Neuronal stem cell (in vitro differentiated cells): ENCODE measurements around the gene INO80E. TPM values are rescaled to one million over a fixed set of nuclear protein-coding genes. Genes with fewer than 3 reads are reported as not detected.

ENCODE experiments used
- DNase-seq: peaks from one replicate; pipeline ENCODE4 v3.0.0-alpha.2; 2013; ENCODE audit warnings: low spot score
- H2AFZ ChIP-seq: one replicate; pipeline ENCODE4 v1.6.1; 2013; ENCODE audit warnings: mild to moderate bottlenecking, low read length, inconsistent platforms
- H2AK5ac ChIP-seq: 2 replicates; pipeline ENCODE4 v1.6.1; 2013; ENCODE audit warnings: low read depth, mild to moderate bottlenecking, inconsistent platforms, low read length, moderate library complexity, mixed read lengths
- H2BK120ac ChIP-seq: 2 replicates; pipeline ENCODE4 v1.6.1; 2013; ENCODE audit warnings: low read depth, mild to moderate bottlenecking, inconsistent platforms, low read length, moderate library complexity, mixed read lengths
- H2BK12ac ChIP-seq: one replicate; pipeline ENCODE4 v1.6.1; 2013; ENCODE audit warnings: low read length, inconsistent platforms
- H2BK15ac ChIP-seq: 2 replicates; pipeline ENCODE4 v1.6.1; 2013; ENCODE audit warnings: mild to moderate bottlenecking, low read length, inconsistent platforms, mixed read lengths
- H2BK5ac ChIP-seq: one replicate; pipeline ENCODE4 v1.6.1; 2013; ENCODE audit warnings: inconsistent platforms, mild to moderate bottlenecking, low read length, moderate library complexity
- H3K14ac ChIP-seq: one replicate; pipeline ENCODE4 v1.6.1; 2013; ENCODE audit warnings: low read length, inconsistent platforms
- H3K18ac ChIP-seq: 2 replicates; pipeline ENCODE4 v1.6.1; 2013; ENCODE audit warnings: low read length, inconsistent platforms
- H3K23ac ChIP-seq: 2 replicates; pipeline ENCODE4 v1.6.1; 2013; ENCODE audit warnings: low read depth, mild to moderate bottlenecking, mixed read lengths, low read length, inconsistent platforms; ENCODE audit not compliant: poor library complexity
- H3K27ac ChIP-seq: replicated peaks from 3 replicates; pipeline ENCODE4 v1.5.1; 2013; ENCODE audit warnings: low read length, inconsistent platforms
- H3K27me3 ChIP-seq, 3 experiments: 2 replicates each; pipeline ENCODE4 v1.6.1; 2013; ENCODE audit warnings: low read length in 3 of 3, mild to moderate bottlenecking in 2 of 3, inconsistent platforms in 1 of 3, low read depth in 1 of 3, mixed read lengths in 1 of 3, moderate library complexity in 1 of 3; ENCODE audit not compliant: control insufficient read depth in 3 of 3, insufficient read depth in 3 of 3
- H3K36me3 ChIP-seq, 2 donors: replicated peaks in 1 of 2; 2 replicates each; pipeline ENCODE4 v1.6.1; 2013; ENCODE audit warnings: low read length in 2 of 2; ENCODE audit not compliant: control insufficient read depth in 2 of 2, insufficient read depth in 2 of 2
- H3K4ac ChIP-seq: 2 replicates; pipeline ENCODE4 v1.6.1; 2013; ENCODE audit warnings: inconsistent platforms, mild to moderate bottlenecking, low read length, moderate library complexity
- H3K4me1 ChIP-seq, 2 donors: 1 replicate in 1 of 2; 2 replicates in 1 of 2; pipeline ENCODE4 v1.6.1; 2013; ENCODE audit warnings: low read length in 2 of 2, low read depth in 1 of 2; ENCODE audit not compliant: control insufficient read depth in 2 of 2, insufficient read depth in 1 of 2
- H3K4me2 ChIP-seq: one replicate; pipeline ENCODE4 v1.6.1; 2013; ENCODE audit warnings: mild to moderate bottlenecking, low read length, inconsistent platforms; ENCODE audit not compliant: insufficient read depth, poor library complexity, severe bottlenecking
- H3K4me3 ChIP-seq, 2 donors: 2 replicates each; pipeline ENCODE4 v1.5.1; 2013; ENCODE audit warnings: low read length in 2 of 2, mild to moderate bottlenecking in 2 of 2, inconsistent platforms in 1 of 2, moderate library complexity in 1 of 2
- H3K79me1 ChIP-seq: one replicate; pipeline ENCODE4 v1.6.1; 2013; ENCODE audit warnings: low read depth, mild to moderate bottlenecking, inconsistent platforms, low read length, moderate library complexity
- H3K9ac ChIP-seq: one replicate; pipeline ENCODE4 v1.6.1; 2013; ENCODE audit warnings: mild to moderate bottlenecking, low read depth, low read length, inconsistent platforms; ENCODE audit not compliant: poor library complexity
- H3K9me3 ChIP-seq, 2 donors: replicated peaks in 1 of 2; 2 replicates each; pipeline versions ENCODE3 to v1.6.1; 2013; ENCODE audit warnings: low read length in 2 of 2, mild to moderate bottlenecking in 2 of 2, inconsistent platforms in 1 of 2, low read depth in 1 of 2, mixed read lengths in 1 of 2, moderate library complexity in 1 of 2; ENCODE audit not compliant: control insufficient read depth in 2 of 2, insufficient read depth in 1 of 2
- H4K8ac ChIP-seq: one replicate; pipeline ENCODE4 v1.6.1; 2013; ENCODE audit warnings: low read depth, mild to moderate bottlenecking, inconsistent platforms, low read length, moderate library complexity
- H4K91ac ChIP-seq: one replicate; pipeline ENCODE4 v1.6.1; 2013; ENCODE audit warnings: low read length, low read depth, mild to moderate bottlenecking, inconsistent platforms; ENCODE audit not compliant: poor library complexity
- WGBS, 2 donors: extraction: QIAGEN DNeasy Blood & Tissue Kit; methylation state at CpG; one replicate each; pipeline ENCODE4 v1.1.7; 2013; ENCODE audit warnings: missing lambda C conversion rate in 2 of 2, mixed read lengths in 1 of 2; ENCODE audit not compliant: insufficient read length in 2 of 2, insufficient replicate concordance in 1 of 2; ENCODE audit errors: extremely low coverage in 2 of 2; 5-methylcytosine and 5-hydroxymethylcytosine counted together
- polyA plus RNA-seq, 2 experiments: library from polyadenylated mRNA; stranded (reverse); fragments of 200-250 nt; gene quantifications; one replicate each; pipeline ENCODE4 v1.2.3, GENCODE V29; 2013

INO80E gene, protein sequence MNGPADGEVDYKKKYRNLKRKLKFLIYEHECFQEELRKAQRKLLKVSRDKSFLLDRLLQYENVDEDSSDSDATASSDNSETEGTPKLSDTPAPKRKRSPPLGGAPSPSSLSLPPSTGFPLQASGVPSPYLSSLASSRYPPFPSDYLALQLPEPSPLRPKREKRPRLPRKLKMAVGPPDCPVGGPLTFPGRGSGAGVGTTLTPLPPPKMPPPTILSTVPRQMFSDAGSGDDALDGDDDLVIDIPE
- polyA plus RNA-seq (2013, experiment 1 of 2): 48.2 TPM
- 47.3 TPM for polyA plus RNA-seq (2013, experiment 2 of 2)

DNA sequence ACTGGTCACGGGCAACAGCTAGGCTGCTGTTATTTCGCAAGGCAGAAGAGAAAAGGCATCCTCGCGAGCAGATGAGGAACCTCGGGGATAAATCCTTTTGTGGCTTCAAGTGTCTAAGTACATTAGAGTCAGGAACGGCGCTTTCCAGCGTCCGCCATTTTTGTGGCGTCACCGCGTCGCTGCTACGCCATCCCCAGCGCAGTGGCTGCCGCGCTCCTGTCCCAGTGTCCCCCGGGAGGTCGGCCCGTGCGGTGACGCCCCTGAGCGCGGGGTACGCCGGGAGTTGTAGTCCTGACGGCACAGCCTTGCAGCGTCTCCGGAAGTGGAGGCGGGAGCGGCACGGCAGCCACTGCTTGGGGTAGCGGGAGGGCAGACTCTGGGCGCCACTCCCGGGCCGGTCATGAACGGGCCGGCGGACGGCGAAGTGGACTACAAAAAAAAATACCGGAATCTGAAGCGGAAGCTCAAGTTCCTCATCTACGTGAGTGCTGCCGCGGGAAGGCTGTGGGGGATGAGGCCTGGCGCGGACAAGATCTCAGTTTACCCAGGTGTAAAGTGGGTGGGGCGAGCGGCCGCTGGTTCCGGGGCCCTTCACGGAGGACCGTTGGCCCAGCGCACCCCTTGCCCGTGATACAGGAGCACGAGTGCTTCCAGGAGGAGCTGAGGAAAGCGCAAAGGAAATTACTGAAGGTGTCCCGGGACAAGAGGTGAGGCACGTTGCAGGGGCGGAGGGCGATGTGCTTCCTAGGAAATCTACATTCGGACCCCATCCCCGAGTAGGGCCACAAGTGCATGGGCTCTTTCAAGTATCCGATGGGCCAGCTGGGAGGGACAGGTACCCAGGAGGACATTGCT is at the start of gene INO80E:
Gene INO80E, plus strand, starts transcription at position 331 of the 855 bp plus-strand sequence. Its CDS starts 70 bp downstream, at position 401.
- peak within 1 kb of the TSS; percentile 21 for H2BK120ac ChIP-seq
- H2AK5ac ChIP-seq: peak within 1 kb of the TSS; percentile 59
- peaks cover 5% of the 10 kb centered on the region for H3K79me1 ChIP-seq
- peak within 1 kb of the TSS; percentile 42 for H3K14ac ChIP-seq
- H2BK5ac ChIP-seq: peak within 1 kb of the TSS; percentile 45
- peak within 1 kb of the TSS; percentile 94 for H3K9ac ChIP-seq
- no peaks in the 10 kb centered on the region for H3K27me3 ChIP-seq
- H3K23ac ChIP-seq: peak within 1 kb of the TSS; percentile 90
- peak within 1 kb of the TSS; percentile 78 to 89 for H3K4me3 ChIP-seq
- no peak within 1 kb of the TSS for H2BK15ac ChIP-seq
- peak within 1 kb of the TSS; percentile 54 for H3K27ac ChIP-seq
- H2BK12ac ChIP-seq: no peak within 1 kb of the TSS
- H3K9me3 ChIP-seq: no peaks in the 10 kb centered on the region
- H3K36me3 ChIP-seq: peaks cover 16 to 69% of the 10 kb centered on the region in 2 donors
- peak within 1 kb of the TSS; percentile 94 for H3K18ac ChIP-seq
- peak within 1 kb of the TSS; percentile 20 for H4K8ac ChIP-seq
- no CpG with 5 or more reads among the region's 65 CpGs for WGBS, 2 donors
- peak within 1 kb of the TSS; percentile 89 for H3K4me2 ChIP-seq
- no peak within 1 kb of the TSS for H4K91ac ChIP-seq
- no peak within 1 kb of the TSS for H3K4ac ChIP-seq
- peaks cover 8 to 10% of the 10 kb centered on the region in 2 donors for H3K4me1 ChIP-seq
- peak within 1 kb of the TSS; percentile 94 for H2AFZ ChIP-seq
- DNase-seq: peak; percentile 95

DNA sequence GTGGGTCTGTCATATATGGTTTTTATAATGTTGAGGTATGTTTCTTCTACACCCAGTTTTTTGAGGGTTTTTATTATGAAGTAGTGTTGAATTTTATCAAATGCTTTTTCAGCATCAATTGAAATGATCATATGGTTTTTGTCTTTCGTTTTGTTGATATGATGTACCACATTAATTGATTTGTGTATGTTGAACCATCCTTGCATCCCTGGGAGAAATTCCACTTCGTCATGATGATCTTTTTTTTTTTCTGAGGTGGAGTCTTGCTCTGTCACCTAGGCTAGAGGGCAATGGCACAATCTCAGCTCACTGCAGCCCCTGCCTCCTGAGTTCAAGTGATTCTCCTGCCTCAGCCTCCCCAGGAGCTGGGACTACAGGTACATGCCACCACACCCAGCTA is 48.1 kb upstream of the INO80E start:
- Histone ChIP-seq H2BK5ac (no peak overlapping the region), H3K18ac (no peak overlapping the region), H4K8ac (no peak overlapping the region), H3K4me3 (no peak overlapping the region), H3K9ac (no peak overlapping the region), H3K14ac (no peak overlapping the region), H3K79me1 (no peaks in the 10 kb centered on the region), H3K4me2 (no peak overlapping the region), H2AFZ (no peak overlapping the region), H3K27ac (no peak overlapping the region), H3K4ac (no peak overlapping the region), H3K27me3 (no peaks in the 10 kb centered on the region), H3K9me3 (peaks cover 0 to 3% of the 10 kb centered on the region in 2 donors), H2AK5ac (no peak overlapping the region), H3K36me3 (peaks cover 0 to 3% of the 10 kb centered on the region in 2 donors), H2BK12ac (no peak overlapping the region), H2BK120ac (no peak overlapping the region), H3K4me1 (peaks cover 0 to 7% of the 10 kb centered on the region in 2 donors), H2BK15ac (no peak overlapping the region), H4K91ac (no peak overlapping the region), H3K23ac (no peak overlapping the region)
- WGBS, 2 donors: no CpG with 5 or more reads among the region's 2 CpGs
- no peak for DNase-seq

DNA sequence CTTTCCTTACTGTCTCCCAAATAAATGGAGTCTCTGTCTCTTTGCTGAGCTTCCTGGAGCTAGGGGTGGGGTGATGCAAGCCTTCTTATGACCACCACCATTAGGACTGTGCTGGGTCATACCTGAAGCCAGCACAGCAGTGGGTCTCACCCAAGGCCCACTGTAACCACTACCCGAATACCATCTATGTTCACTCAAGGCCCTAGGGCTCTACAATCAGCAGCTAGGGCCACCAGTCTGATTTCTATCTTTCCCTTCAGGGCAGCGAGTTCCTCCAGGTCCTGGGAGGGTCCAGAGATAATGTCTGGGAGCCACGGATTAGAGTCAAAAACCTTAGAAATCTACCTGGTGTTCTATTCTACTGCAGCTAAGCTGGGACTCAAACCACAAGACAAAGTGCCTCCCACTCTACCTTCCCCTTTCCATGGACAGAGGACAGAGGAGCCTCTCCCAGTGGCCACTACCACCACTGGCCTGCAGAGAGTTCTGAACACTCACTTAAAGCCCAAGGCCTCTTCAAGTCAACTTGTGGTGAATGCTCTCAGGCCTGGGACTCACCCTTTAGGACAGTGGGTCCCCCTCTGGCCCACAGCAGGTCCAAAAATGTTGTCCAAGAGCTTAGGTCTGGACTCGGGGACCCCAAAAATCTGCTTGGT is 45.1 kb upstream of the INO80E start:
- Histone ChIP-seq H3K27ac (no peak overlapping the region), H2BK5ac (no peak overlapping the region), H3K18ac (no peak overlapping the region), H2BK120ac (no peak overlapping the region), H2BK15ac (no peak overlapping the region), H2AFZ (no peak overlapping the region), H3K4me1 (no peaks in the 10 kb centered on the region), H3K14ac (no peak overlapping the region), H4K91ac (no peak overlapping the region), H2BK12ac (no peak overlapping the region), H3K4me3 (no peak overlapping the region), H3K4me2 (no peak overlapping the region), H3K79me1 (no peaks in the 10 kb centered on the region), H3K9ac (no peak overlapping the region), H4K8ac (no peak overlapping the region), H3K27me3 (no peaks in the 10 kb centered on the region), H3K4ac (no peak overlapping the region), H3K9me3 (peaks cover 0 to 3% of the 10 kb centered on the region in 2 donors), H3K36me3 (no peaks in the 10 kb centered on the region), H2AK5ac (no peak overlapping the region), H3K23ac (no peak overlapping the region)
- DNase-seq: no peak
- no CpG with 5 or more reads among the region's 4 CpGs for WGBS, 2 donors
